ENCODE results near the gene FGFR2.

DNA sequence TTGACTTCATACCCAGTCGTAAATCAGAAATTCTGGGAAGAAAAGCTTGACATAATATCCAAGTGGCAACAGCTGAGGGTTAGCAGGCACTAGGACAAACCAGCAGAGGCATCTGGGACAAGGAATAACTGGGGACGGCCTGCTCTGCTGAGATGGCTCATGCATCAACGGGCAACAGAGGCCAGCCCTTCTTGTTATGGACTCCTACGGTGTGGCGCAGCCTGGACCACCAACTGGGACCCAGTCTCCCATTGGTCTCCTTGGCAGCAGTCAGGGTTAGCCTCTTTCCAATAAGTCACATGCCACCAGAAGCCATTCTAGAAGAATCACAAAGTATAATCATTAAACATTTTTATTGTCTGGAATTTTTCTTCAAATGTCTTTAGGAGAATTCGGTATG, 15.0 kb downstream of the FGFR2 start:
- TF ChIP-seq, protein P1, sequence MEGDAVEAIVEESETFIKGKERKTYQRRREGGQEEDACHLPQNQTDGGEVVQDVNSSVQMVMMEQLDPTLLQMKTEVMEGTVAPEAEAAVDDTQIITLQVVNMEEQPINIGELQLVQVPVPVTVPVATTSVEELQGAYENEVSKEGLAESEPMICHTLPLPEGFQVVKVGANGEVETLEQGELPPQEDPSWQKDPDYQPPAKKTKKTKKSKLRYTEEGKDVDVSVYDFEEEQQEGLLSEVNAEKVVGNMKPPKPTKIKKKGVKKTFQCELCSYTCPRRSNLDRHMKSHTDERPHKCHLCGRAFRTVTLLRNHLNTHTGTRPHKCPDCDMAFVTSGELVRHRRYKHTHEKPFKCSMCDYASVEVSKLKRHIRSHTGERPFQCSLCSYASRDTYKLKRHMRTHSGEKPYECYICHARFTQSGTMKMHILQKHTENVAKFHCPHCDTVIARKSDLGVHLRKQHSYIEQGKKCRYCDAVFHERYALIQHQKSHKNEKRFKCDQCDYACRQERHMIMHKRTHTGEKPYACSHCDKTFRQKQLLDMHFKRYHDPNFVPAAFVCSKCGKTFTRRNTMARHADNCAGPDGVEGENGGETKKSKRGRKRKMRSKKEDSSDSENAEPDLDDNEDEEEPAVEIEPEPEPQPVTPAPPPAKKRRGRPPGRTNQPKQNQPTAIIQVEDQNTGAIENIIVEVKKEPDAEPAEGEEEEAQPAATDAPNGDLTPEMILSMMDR (IDR thresholded peaks at IDR 0.05): no peak
- no peak for TF ChIP-seq POLR2A (IDR thresholded peaks at IDR 0.05)
